Measurements from ENCODE around the gene ARHGAP8. TPM values are rescaled to one million over a fixed set of nuclear protein-coding genes. Genes with fewer than 3 reads are reported as not detected.

Gene ARHGAP8
- polyA plus RNA-seq, 1 donor from 2014 or later = 3.0 TPM

GRCh38 chr22:44728761-44729324 lies 23.5 kb upstream of the ARHGAP8 start:
- no peak overlapping the region for H3K9ac ChIP-seq (ENCODE audit: low read length)
- no peaks in the 10 kb centered on the region for H3K79me2 ChIP-seq (replicated peaks; ENCODE audit: insufficient read depth, low read length)
- no peak overlapping the region for H3K4me3 ChIP-seq (ENCODE audit: low read length)
- no peaks in the 10 kb centered on the region for H3F3A ChIP-seq (ENCODE audit: insufficient read depth, low read length, poor library complexity, severe bottlenecking)
- H3K27me3 ChIP-seq (ENCODE audit: insufficient read depth, low read depth, low read length) = no peaks in the 10 kb centered on the region
- H2AFZ ChIP-seq (ENCODE audit: low read depth, low read length) = no peak overlapping the region
- H3K9me2 ChIP-seq (ENCODE audit: insufficient read depth, low read length) = no peaks in the 10 kb centered on the region
- TF ChIP-seq MXI1 (conservative IDR thresholded peaks at IDR 0.05; ENCODE audit: poor library complexity, severe bottlenecking) = no peak
- TF ChIP-seq, protein P1, sequence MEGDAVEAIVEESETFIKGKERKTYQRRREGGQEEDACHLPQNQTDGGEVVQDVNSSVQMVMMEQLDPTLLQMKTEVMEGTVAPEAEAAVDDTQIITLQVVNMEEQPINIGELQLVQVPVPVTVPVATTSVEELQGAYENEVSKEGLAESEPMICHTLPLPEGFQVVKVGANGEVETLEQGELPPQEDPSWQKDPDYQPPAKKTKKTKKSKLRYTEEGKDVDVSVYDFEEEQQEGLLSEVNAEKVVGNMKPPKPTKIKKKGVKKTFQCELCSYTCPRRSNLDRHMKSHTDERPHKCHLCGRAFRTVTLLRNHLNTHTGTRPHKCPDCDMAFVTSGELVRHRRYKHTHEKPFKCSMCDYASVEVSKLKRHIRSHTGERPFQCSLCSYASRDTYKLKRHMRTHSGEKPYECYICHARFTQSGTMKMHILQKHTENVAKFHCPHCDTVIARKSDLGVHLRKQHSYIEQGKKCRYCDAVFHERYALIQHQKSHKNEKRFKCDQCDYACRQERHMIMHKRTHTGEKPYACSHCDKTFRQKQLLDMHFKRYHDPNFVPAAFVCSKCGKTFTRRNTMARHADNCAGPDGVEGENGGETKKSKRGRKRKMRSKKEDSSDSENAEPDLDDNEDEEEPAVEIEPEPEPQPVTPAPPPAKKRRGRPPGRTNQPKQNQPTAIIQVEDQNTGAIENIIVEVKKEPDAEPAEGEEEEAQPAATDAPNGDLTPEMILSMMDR (IDR thresholded peaks at IDR 0.05; ENCODE audit: poor library complexity, severe bottlenecking) = no peak
- TF ChIP-seq, protein P2, sequence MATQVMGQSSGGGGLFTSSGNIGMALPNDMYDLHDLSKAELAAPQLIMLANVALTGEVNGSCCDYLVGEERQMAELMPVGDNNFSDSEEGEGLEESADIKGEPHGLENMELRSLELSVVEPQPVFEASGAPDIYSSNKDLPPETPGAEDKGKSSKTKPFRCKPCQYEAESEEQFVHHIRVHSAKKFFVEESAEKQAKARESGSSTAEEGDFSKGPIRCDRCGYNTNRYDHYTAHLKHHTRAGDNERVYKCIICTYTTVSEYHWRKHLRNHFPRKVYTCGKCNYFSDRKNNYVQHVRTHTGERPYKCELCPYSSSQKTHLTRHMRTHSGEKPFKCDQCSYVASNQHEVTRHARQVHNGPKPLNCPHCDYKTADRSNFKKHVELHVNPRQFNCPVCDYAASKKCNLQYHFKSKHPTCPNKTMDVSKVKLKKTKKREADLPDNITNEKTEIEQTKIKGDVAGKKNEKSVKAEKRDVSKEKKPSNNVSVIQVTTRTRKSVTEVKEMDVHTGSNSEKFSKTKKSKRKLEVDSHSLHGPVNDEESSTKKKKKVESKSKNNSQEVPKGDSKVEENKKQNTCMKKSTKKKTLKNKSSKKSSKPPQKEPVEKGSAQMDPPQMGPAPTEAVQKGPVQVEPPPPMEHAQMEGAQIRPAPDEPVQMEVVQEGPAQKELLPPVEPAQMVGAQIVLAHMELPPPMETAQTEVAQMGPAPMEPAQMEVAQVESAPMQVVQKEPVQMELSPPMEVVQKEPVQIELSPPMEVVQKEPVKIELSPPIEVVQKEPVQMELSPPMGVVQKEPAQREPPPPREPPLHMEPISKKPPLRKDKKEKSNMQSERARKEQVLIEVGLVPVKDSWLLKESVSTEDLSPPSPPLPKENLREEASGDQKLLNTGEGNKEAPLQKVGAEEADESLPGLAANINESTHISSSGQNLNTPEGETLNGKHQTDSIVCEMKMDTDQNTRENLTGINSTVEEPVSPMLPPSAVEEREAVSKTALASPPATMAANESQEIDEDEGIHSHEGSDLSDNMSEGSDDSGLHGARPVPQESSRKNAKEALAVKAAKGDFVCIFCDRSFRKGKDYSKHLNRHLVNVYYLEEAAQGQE (IDR thresholded peaks at IDR 0.05; ENCODE audit: borderline replicate concordance) = no peak
- no peak for TF ChIP-seq SMC3 (conservative IDR thresholded peaks at IDR 0.05; ENCODE audit: poor library complexity)
- TF ChIP-seq EZH2 (IDR thresholded peaks at IDR 0.05; ENCODE audit: borderline replicate concordance, insufficient read depth, low read length, poor library complexity, severe bottlenecking) = no peak
- no peak for TF ChIP-seq POLR2AphosphoS5 (IDR thresholded peaks at IDR 0.05)
- TF ChIP-seq EP300 (conservative IDR thresholded peaks at IDR 0.05; ENCODE audit: poor library complexity, severe bottlenecking) = no peak
- no peak for TF ChIP-seq RAD21 (conservative IDR thresholded peaks at IDR 0.05)
- no peak for TF ChIP-seq TAF1 (IDR thresholded peaks at IDR 0.05; ENCODE audit: low read depth)
- H3K9me3 ChIP-seq (ENCODE audit: low read length) = no peaks in the 10 kb centered on the region
- H3K4me2 ChIP-seq (ENCODE audit: low read length) = no peak overlapping the region
- H3K27ac ChIP-seq (ENCODE audit: low read length) = no peak overlapping the region
- H4K20me1 ChIP-seq (ENCODE audit: insufficient read depth) = no peaks in the 10 kb centered on the region
- H3K36me3 ChIP-seq (ENCODE audit: insufficient read depth, low read length) = no peaks in the 10 kb centered on the region

- Histone ChIP-seq H3K9me2 (ENCODE audit: insufficient read depth, low read length) (no peaks in the 10 kb centered on the region), H3K27ac (ENCODE audit: low read length) (no peak overlapping the region), H4K20me1 (ENCODE audit: insufficient read depth) (no peaks in the 10 kb centered on the region), H3K9ac (ENCODE audit: low read length) (no peak overlapping the region), H3F3A (ENCODE audit: insufficient read depth, low read length, poor library complexity, severe bottlenecking) (no peaks in the 10 kb centered on the region), H3K36me3 (ENCODE audit: insufficient read depth, low read length) (no peaks in the 10 kb centered on the region), H3K79me2 (replicated peaks; ENCODE audit: insufficient read depth, low read length) (no peaks in the 10 kb centered on the region), H2AFZ (ENCODE audit: low read depth, low read length) (no peak overlapping the region), H3K9me3 (ENCODE audit: low read length) (no peaks in the 10 kb centered on the region), H3K27me3 (ENCODE audit: insufficient read depth, low read depth, low read length) (no peaks in the 10 kb centered on the region), H3K4me2 (ENCODE audit: low read length) (no peak overlapping the region), H3K4me3 (ENCODE audit: low read length) (no peak overlapping the region)
- TF ChIP-seq, protein P1 (IDR thresholded peaks at IDR 0.05; ENCODE audit: poor library complexity, severe bottlenecking) = no peak
- TF ChIP-seq EZH2 (IDR thresholded peaks at IDR 0.05; ENCODE audit: borderline replicate concordance, insufficient read depth, low read length, poor library complexity, severe bottlenecking) (no peak), RAD21 (conservative IDR thresholded peaks at IDR 0.05) (no peak), POLR2AphosphoS5 (IDR thresholded peaks at IDR 0.05) (no peak), TAF1 (IDR thresholded peaks at IDR 0.05; ENCODE audit: low read depth) (no peak)
- TF ChIP-seq, protein P2 (IDR thresholded peaks at IDR 0.05; ENCODE audit: borderline replicate concordance) = no peak
Measured at GRCh38 chr22:44729391-44730021, 22.9 kb upstream of the ARHGAP8 start.

All from neural cell (in vitro differentiated cells).